ENCODE measurements around the gene FOXK2.

Gene FOXK2

GRCh38 chr17:82648165-82648668 is 128.7 kb downstream of the FOXK2 start, which contains the start of gene WDR45B:
Gene WDR45B, minus strand, starts transcription at chr17:82648444. Its CDS starts 104 bp downstream, at chr17:82648340.
- DNase-seq: peak; percentile 95

GRCh38 chr17:82648742-82649331 is 129.3 kb downstream of the FOXK2 start:
- no peak for DNase-seq

GRCh38 chr17:82649501-82650261 is 130.1 kb downstream of the FOXK2 start:
- DNase-seq: no peak

- no peak for DNase-seq
Measured at GRCh38 chr17:82650723-82651122, 131.2 kb downstream of the FOXK2 start.

DNA sequence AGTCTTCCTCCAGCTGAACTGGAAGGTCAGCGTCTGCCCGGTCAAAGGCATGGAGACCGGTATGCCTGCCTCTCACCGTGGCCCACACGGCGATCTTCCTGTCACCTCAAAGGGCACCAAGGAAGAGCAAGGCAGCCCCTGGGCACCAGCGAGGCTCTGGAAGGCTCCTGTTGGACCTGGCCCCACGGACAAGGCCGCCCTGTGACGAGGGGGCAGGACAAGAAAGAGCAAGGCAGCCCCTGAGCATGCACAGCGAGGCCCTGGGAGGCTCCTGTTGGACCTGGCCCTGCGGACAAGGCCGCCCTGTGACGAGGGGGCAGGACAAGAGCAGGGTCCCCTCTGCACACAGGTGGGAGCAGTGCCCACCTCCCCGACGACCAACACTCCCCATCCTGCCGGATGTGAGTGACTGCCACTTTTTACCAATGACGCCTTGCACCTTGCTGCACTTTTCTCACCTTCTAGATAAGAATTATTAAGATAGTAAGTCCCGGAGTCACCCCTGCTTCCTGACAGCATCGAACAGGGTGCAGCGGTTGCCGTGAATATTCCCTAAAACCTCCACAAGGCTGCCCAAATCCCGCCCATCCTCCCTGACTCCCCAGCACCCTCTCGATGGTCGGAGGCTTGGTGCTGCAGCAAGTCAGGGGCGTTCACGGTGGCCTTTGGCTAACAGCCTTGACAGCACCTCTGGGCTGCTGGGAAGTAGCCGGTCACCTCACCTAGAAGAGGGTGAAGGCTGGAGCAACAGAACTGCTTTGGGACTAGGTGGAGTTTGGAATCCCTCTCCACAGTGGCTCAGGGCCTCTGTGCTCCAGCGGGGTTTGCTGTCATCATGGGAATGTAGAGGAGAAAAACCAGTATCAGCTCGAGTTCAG is 134.4 kb downstream of the FOXK2 start:
- no peak for DNase-seq
